GM15510 (cell line): Measurements from ENCODE around the gene PERM1.
A peak's percentile ranks its signal among the peaks of the same experiment; 100 is the strongest.

Experiments
- POLR2A ChIP-seq: IDR thresholded peaks from 3 replicates; pipeline ENCODE4 v1.6.1; 2011; ENCODE audit warnings: borderline replicate concordance; ENCODE audit not compliant: insufficient read length; ENCODE audit errors: extremely low read depth

Gene PERM1

GRCh38 chr1:981955-982558, at the start of gene PERM1:
PERM1 (minus strand) TSS chr1:982093; CDS start chr1:981029, 1,064 bp downstream.
- TF ChIP-seq POLR2A = no peak

- no peak for TF ChIP-seq POLR2A
These were observed 45.9 kb upstream of the PERM1 start for GRCh38 chr1:1027791-1028190.

DNA sequence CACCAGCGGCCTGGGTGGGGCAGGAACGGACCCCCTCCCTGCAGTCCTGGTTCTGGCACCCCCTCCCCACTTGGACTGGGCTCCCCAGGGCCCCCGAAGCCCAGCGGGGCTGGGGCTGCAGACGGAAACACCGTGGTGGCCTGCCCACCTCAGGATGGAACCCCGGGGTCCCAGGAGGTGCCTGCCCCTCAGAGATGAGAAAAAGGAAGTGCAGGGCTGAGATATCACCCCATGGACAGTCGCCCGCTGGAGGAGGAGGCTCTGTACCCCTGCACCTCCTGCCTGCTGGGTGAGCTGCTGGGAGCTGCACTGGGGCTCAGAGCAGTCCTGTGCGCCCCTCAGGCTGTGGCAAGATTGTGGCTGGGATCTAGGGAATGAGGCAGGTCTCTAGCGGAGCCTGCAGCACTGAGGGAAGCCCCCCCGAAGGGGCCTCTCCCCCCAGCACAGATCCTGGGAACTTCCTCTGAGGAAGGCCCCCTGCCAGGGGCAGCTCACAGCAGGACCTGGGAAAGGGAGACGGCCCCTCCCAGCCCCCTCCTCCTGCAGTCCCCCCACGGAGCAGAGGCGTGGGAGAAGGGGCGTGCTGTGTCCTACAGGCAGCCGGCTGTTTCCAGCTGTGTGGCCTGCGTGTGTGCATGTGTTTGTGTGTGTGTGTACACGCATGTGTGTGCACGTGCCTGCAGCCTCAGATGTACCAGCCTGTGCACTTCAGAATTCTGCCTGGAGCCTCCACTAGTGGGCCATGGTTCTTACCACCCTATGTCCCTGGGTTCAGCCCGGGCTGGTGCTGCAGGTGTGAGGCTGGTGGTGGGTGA, 44.9 kb upstream of the PERM1 start:
- TF ChIP-seq POLR2A = no peak

- no peak for TF ChIP-seq POLR2A
These were observed 43.8 kb upstream of the PERM1 start for GRCh38 chr1:1025730-1026129.

GRCh38 chr1:1024771-1025699, 43.1 kb upstream of the PERM1 start:
- no peak for TF ChIP-seq POLR2A

DNA sequence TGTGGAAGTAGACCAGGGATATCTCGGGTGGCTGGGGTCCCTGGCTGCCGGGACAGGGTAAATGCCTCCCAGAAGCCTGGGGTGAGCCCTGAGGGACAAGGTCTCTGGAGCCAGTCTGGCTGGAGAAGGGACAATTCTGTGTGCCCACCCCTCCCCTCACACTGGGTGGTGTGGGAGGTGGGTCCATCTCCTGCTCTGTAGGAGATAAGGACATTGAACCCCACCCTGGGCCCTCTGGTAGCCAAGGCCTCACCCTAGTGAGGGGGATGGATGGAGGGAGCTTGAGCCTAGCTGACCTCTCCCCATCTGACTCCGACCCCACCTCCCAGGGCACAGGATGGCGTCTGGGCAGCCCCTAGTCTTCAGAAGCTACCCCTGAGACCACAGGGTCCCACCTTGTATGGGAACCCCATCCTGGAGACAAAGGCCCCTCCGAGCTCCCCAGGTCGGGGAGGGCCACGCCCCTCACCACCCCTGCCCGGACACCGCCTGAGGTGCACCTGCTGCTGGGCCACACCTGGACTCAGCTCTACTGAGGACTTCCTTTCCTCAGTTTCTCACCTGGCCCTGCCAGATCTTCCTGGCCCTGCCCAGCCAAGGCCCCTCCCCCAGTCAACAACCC, 42.4 kb upstream of the PERM1 start:
- TF ChIP-seq POLR2A = no peak

GRCh38 chr1:1023700-1024099, 41.8 kb upstream of the PERM1 start:
- TF ChIP-seq POLR2A = no peak

DNA sequence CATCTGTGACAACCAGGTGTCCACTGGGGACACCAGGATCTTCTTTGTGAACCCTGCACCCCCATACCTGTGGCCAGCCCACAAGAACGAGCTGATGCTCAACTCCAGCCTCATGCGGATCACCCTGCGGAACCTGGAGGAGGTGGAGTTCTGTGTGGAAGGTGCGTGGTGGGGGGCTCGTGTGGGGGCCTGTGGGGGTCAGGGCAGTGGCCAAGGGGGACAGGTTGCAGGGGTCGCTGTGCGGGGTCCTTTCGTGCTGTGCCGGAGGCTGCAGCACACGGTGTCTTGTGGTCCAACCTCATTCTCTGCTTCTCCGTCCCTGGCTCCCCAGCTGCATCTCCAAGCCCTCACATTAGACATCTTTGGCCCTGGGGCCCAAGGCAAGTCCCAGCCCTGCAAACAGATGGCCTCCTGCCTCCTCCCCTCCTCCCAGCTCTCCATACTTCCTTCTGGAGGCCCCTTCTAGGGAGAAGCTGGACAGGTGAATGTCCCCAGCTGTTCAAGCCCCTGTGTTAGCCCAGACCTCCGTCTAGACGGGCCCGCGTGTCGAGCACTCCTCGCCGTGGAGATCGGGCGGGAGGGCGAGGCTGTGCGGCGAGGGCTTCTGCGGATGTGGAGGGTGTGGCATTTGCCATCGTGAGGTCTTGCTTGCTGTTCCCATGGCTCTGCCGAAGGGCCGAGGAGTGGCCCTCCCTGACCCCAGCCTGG, 40.6 kb upstream of the PERM1 start:
- no peak for TF ChIP-seq POLR2A

DNA sequence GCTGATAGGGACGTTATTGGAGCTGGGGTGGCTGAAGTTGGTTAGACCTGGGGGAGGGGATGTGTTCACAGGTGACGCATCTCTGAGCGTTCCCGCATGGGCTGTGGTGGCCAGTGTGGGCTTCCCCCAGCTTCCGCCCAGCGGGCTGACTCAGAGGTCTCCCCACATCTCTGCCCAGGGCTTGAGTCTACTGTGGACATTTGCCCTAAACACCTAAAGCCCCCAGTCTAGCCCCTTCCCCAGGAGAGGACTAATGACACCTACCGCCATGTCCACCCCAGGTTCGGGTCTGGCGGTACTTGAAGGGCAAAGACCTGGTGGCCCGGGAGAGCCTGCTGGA, 40.0 kb upstream of the PERM1 start:
- no peak for TF ChIP-seq POLR2A

GRCh38 chr1:1021010-1021919, 39.4 kb upstream of the PERM1 start:
- TF ChIP-seq POLR2A = no peak

DNA sequence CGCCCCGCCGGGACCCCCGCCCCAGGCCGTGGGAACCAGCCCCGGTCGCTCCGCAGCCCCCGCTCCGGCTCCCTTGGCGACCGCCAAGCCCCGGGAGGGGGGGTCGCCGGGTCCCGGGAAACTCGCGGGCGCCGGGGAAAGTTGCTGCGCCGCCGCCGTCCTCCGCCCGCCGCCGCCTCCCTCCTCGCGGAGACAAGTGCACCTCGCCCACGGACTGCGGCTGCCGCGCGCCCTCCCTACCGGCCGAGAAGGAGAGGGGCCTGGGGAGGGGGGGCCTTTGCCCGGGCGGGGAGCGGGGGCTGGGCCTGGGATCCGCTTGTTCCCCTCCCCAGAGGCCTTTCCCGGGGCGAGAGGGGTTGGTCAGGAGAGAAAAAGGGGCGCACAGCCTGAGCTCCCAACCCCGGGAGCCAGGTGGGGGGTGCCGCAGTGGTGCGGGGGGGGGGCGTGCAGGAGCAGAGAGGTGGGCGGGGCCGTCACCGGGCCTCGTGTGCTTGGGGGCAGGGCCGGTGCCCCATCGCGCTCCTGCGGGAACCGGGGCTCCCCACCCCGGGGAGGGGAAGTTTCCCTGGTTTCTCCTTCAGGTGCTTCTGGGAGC, 38.6 kb upstream of the PERM1 start:
- no peak for TF ChIP-seq POLR2A

DNA sequence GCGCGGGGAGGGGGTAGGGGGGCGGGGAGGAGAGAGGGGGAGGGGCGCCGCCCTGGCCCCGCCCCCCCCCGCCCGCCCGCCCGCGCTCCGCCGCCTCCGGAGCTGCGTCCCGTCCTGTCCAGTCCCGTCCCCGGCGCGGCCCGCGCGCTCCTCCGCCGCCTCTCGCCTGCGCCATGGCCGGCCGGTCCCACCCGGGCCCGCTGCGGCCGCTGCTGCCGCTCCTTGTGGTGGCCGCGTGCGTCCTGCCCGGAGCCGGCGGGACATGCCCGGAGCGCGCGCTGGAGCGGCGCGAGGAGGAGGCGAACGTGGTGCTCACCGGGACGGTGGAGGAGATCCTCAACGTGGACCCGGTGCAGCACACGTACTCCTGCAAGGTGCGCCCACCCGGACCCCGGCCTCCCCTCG, 38.1 kb upstream of the PERM1 start, which contains the start of gene AGRN:
Gene AGRN, plus strand, starts transcription at position 121 of the 405 bp plus-strand sequence. Its CDS starts 53 bp downstream, at position 174.
- TF ChIP-seq POLR2A = peak; percentile 55
